Endodermal cell (in vitro differentiated cells): ENCODE data around the gene CUX1. TPM values are rescaled to one million over a fixed set of nuclear protein-coding genes. Genes with fewer than 3 reads are reported as not detected.

Experiments
- DNase-seq: peaks from one replicate; pipeline ENCODE4 v3.0.0-alpha.2; 2017
- H3K27ac ChIP-seq: 2 replicates; pipeline ENCODE4 v1.5.1; 2013; ENCODE audit warnings: mild to moderate bottlenecking, low read depth, low read length, moderate library complexity
- H3K27me3 ChIP-seq: 2 replicates; pipeline ENCODE4 v1.6.1; 2013; ENCODE audit warnings: mild to moderate bottlenecking, low read length, moderate library complexity; ENCODE audit not compliant: insufficient read depth, control insufficient read depth, poor library complexity, severe bottlenecking
- H3K36me3 ChIP-seq: 2 replicates; pipeline ENCODE4 v1.7.0; 2013; ENCODE audit warnings: mild to moderate bottlenecking, low read length, moderate library complexity; ENCODE audit not compliant: control insufficient read depth, insufficient read depth
- H3K4me1 ChIP-seq: one replicate; pipeline ENCODE4 v1.7.0; 2013; ENCODE audit warnings: low read length; ENCODE audit not compliant: control insufficient read depth, insufficient read depth
- H3K4me3 ChIP-seq: 2 replicates; pipeline ENCODE4 v1.5.1; 2013; ENCODE audit warnings: mild to moderate bottlenecking, low read length, moderate library complexity
- H3K9ac ChIP-seq: 2 replicates; pipeline ENCODE4 v1.6.1; 2013; ENCODE audit warnings: mild to moderate bottlenecking, low read length, moderate library complexity; ENCODE audit not compliant: poor library complexity, severe bottlenecking; ENCODE audit errors: extremely low read depth
- H3K9me3 ChIP-seq: 2 replicates; pipeline ENCODE4 v1.6.1; 2013; ENCODE audit warnings: mild to moderate bottlenecking, low read length, moderate library complexity; ENCODE audit not compliant: control insufficient read depth
- H3K27ac Mint-ChIP-seq: 2 replicates; pipeline ENCODE4 v1.8.0; 2020; ENCODE audit warnings: mixed read lengths
- H3K27me3 Mint-ChIP-seq: 2 replicates; pipeline ENCODE4 v1.8.0; 2021; ENCODE audit warnings: mild to moderate bottlenecking, mixed read lengths; ENCODE audit not compliant: insufficient read depth
- H3K36me3 Mint-ChIP-seq: 2 replicates; pipeline ENCODE4 v1.8.0; 2020; ENCODE audit warnings: low read depth, mixed read lengths
- H3K4me1 Mint-ChIP-seq: 2 replicates; pipeline ENCODE4 v1.8.0; 2020; ENCODE audit warnings: mixed read lengths
- H3K4me3 Mint-ChIP-seq: 2 replicates; pipeline ENCODE4 v1.8.0; 2020; ENCODE audit warnings: mild to moderate bottlenecking, moderate library complexity, mixed read lengths
- H3K9me3 Mint-ChIP-seq: 2 replicates; pipeline ENCODE4 v1.8.0; 2020; ENCODE audit warnings: mild to moderate bottlenecking, mixed read lengths
- WGBS, 2 experiments: methylation state at CpG; one replicate each; pipeline versions ENCODE4 v1.1.5 to v1.1.7; 2013; ENCODE audit warnings: missing lambda C conversion rate in 2 of 2, mixed read lengths in 1 of 2; ENCODE audit not compliant: insufficient coverage in 1 of 2, insufficient read length in 1 of 2; 5-methylcytosine and 5-hydroxymethylcytosine counted together
- total RNA-seq, 2 donors: library from RNA; stranded (reverse); fragmentation: NEBNext Ultra II Directional in 1 of 2; extraction: Animal tissue kit (Norgen Biotek cat#: 25700) in 1 of 2; gene quantifications; 2 replicates in 1 of 2; 3 replicates in 1 of 2; pipeline ENCODE4 v1.2.1, GENCODE V29; 2021
- TF ChIP-seq, protein P1 (sequence below): fragments of 200-600 bp; sonication (generic); conservative IDR thresholded peaks from 2 replicates; pipeline ENCODE4 v1.5.0; 2021; ENCODE audit warnings: antibody characterized with exemption, mild to moderate bottlenecking

Gene CUX1
- total RNA-seq, 2 donors from 2014 or later = 85.1 to 108 TPM

- H3K9ac ChIP-seq = no peak overlapping the region
- Mint-ChIP-seq H3K27ac (peak overlapping the region; percentile 31), H3K9me3 (no peaks in the 10 kb centered on the region), H3K4me1 (peaks cover 19% of the 10 kb centered on the region), H3K27me3 (no peaks in the 10 kb centered on the region), H3K4me3 (no peak overlapping the region), H3K36me3 (peaks cover 14% of the 10 kb centered on the region)
- 91 to 95% methylated on average over 5 to 7 of the region's 7 CpGs for WGBS, 2 experiments
- no peaks in the 10 kb centered on the region for H3K27me3 ChIP-seq
- peaks cover 3% of the 10 kb centered on the region for H3K36me3 ChIP-seq
- TF ChIP-seq, protein P1, sequence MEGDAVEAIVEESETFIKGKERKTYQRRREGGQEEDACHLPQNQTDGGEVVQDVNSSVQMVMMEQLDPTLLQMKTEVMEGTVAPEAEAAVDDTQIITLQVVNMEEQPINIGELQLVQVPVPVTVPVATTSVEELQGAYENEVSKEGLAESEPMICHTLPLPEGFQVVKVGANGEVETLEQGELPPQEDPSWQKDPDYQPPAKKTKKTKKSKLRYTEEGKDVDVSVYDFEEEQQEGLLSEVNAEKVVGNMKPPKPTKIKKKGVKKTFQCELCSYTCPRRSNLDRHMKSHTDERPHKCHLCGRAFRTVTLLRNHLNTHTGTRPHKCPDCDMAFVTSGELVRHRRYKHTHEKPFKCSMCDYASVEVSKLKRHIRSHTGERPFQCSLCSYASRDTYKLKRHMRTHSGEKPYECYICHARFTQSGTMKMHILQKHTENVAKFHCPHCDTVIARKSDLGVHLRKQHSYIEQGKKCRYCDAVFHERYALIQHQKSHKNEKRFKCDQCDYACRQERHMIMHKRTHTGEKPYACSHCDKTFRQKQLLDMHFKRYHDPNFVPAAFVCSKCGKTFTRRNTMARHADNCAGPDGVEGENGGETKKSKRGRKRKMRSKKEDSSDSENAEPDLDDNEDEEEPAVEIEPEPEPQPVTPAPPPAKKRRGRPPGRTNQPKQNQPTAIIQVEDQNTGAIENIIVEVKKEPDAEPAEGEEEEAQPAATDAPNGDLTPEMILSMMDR = no peak
- no peaks in the 10 kb centered on the region for H3K9me3 ChIP-seq
- H3K27ac ChIP-seq = no peak overlapping the region
- H3K4me1 ChIP-seq = no peaks in the 10 kb centered on the region
- H3K4me3 ChIP-seq = no peak overlapping the region
- DNase-seq = no peak
Measured at GRCh38 chr7:101890749-101891523, 73.5 kb downstream of the CUX1 start.

DNA sequence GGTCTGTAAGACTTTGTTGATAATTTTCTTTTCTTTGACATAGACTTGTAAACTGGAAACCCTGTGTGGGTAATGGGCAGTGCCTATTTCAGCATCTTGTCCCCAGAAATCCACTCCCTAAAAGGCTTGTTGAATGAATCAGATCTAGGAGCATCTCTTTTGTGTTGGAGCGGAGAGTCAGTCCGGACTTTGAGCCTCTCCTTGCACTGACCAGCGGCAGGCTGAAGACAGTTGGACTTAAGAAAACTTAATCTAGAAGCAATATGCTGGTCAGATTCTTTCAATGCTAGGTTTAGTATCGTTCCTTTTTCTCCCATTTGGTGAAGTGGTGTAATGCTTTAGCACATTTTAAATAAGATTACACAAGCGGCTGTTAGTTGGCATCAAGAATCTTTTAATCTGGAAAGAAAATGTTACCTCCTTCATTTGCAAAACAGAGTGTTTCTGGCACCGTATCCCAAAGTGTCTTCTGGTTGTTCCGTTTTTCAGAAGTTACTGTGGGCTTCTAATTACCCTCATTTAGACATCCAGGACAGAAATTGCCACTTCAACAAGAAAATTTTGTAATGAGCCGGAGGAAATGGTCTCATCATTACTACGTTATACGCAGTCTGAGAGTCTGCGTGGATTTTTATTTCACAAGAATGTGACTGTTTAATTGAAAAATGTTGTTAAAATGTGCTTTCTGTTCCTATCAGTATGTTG lies 74.7 kb downstream of the CUX1 start:
- H3K4me1 ChIP-seq = no peaks in the 10 kb centered on the region
- 93 to 96% methylated on average over 9 to 11 of the region's 11 CpGs for WGBS, 2 experiments
- H3K27ac ChIP-seq = no peak overlapping the region
- H3K9ac ChIP-seq = no peak overlapping the region
- TF ChIP-seq, protein P1 = no peak
- H3K4me1 Mint-ChIP-seq = peaks cover 26% of the 10 kb centered on the region
- H3K36me3 ChIP-seq = peaks cover 3% of the 10 kb centered on the region
- no peak for DNase-seq
- peaks cover 10% of the 10 kb centered on the region for H3K36me3 Mint-ChIP-seq
- no peaks in the 10 kb centered on the region for H3K9me3 Mint-ChIP-seq
- no peaks in the 10 kb centered on the region for H3K9me3 ChIP-seq
- no peak overlapping the region for H3K4me3 ChIP-seq
- H3K27ac Mint-ChIP-seq = no peak overlapping the region
- no peaks in the 10 kb centered on the region for H3K27me3 ChIP-seq
- no peaks in the 10 kb centered on the region for H3K27me3 Mint-ChIP-seq
- H3K4me3 Mint-ChIP-seq = no peak overlapping the region

GRCh38 chr7:101893341-101894082 lies 76.1 kb downstream of the CUX1 start:
- Mint-ChIP-seq H3K27me3 (no peaks in the 10 kb centered on the region), H3K9me3 (no peaks in the 10 kb centered on the region), H3K4me1 (peaks cover 31% of the 10 kb centered on the region), H3K36me3 (peaks cover 7% of the 10 kb centered on the region), H3K4me3 (no peak overlapping the region), H3K27ac (no peak overlapping the region)
- H3K27ac ChIP-seq = no peak overlapping the region
- no peak for DNase-seq
- no peak overlapping the region for H3K4me3 ChIP-seq
- WGBS, 2 experiments = 94 to 97% methylated on average over 12 to 13 of the region's 13 CpGs
- TF ChIP-seq, protein P1 = no peak
- H3K9ac ChIP-seq = no peak overlapping the region
- H3K27me3 ChIP-seq = no peaks in the 10 kb centered on the region
- H3K4me1 ChIP-seq = no peaks in the 10 kb centered on the region
- H3K36me3 ChIP-seq = peaks cover 3% of the 10 kb centered on the region
- no peaks in the 10 kb centered on the region for H3K9me3 ChIP-seq
